GM21381 (cell line): ENCODE results near the gene IPO13.

Source experiments
- ATAC-seq: cut with Tn5 transposase; IDR thresholded peaks from one replicate; pipeline ENCODE4 v1.9.1; 2021; ENCODE audit warnings: mild to moderate bottlenecking, moderate library complexity; ENCODE audit not compliant: unreplicated experiment

IPO13 gene

DNA sequence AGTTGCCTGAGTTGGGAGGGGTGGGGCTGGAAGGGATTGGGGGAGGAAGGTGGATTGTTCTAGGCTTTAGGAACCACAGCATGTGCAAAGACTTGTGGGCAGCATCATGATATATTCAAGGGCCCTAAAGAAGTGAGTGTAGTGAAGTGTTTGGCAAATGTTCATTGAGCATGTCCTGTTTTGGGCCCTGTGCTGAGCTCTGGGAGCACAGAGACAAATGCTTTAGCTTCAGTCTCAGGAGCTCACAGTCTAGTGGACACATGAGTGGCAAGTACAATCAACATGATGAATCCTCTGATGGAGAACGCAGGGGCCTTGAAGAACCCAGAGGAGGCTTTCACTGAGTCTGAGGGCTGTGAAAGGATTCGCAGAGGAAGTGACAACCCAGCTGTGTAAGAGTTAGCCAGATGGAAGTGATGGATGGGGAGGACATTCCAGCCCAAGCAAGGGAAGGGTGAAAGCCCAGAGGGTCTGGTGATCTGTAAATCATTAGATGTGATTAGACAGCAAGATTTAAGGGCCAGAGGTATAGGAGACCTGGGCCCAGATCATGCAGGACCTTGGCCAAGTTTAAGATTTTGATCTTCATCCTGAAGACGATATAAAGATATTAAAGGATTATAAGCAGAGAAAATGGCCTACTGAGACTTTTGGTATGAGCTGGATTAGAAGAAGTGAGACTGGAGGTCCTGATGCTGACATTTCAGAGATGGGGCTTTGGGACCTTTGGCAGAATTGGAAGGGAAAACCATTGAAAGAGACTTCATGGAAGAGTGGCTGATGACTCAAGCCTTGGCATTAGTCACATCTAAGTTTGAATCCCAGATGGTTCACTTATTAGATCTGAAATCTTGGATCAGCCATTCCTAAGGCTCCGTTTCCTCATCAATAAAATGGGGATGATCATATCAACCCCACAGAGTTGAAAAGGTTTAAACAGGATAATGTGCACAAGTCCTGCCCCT, 4.6 kb downstream of the IPO13 start:
- ATAC-seq, result no peak

DNA sequence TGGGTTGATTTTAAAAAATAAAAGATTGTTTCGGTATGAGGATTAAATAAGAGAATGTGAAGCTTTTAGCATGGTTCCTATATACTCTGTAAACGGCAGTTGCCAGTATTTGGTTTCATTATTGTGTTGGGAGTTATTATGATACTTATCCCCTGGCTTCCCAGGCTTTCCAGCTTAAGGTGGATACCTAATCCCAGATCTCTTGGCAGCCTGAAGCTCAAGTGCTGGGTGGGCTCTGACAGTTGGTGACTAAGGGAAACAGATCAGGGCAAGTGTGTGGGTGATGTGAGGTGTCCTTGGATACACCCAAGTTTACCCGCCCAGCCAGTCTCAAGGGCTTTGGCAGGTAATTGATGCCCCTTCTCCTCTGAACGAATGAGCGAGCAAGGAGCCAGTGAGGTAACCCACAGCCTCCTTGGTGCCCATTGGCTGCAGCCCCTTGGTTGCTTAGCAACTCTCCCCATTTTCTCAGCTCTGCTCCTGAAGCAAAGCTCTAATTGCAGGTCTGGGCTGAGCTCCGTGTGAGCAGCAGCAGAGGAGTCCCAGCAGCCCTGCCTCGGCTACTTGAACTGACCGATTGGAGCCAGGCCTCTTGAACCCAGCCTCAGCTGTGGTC, 6.1 kb downstream of the IPO13 start:
- ATAC-seq, result no peak

DNA sequence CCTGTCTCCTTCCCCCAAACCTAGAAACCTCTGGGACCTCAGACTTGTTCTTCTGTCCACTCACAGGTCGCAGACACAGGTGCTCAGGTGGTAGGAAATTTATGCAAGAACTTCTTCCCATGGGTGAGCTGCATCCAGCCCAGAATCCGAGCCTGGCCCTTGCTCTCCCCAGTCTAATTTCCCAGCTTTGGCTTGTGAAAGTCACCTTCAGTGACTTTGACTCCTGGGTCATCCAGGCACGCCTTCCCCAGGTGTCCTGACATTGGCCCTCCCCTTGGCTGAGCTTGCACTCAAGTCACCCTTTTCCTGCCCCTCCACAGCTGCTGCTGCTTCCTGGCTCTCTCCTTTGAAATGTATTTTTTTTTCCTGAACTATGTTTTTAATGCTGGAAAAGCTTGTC, 6.6 kb downstream of the IPO13 start:
- no peak for ATAC-seq

DNA sequence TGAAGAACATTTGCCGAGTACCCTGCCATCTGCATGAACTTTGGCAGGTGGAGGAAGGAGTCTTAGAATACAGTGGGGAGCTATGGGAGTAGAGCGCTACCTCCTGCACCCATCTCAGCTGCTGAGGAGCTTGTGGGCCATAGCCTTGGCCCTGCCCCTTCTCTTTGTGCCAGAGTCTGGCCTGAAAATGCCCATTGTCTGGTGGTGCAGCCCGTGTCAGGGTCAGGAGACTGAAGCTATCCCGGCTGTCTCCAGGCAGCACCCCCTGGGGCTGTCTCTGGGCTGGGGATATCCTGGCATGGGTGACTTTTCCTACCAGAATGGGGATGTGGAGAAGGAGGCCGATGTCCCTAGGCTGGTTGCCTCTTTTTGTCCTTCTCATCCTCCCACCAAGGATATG, 7.3 kb downstream of the IPO13 start:
- ATAC-seq, result no peak

DNA sequence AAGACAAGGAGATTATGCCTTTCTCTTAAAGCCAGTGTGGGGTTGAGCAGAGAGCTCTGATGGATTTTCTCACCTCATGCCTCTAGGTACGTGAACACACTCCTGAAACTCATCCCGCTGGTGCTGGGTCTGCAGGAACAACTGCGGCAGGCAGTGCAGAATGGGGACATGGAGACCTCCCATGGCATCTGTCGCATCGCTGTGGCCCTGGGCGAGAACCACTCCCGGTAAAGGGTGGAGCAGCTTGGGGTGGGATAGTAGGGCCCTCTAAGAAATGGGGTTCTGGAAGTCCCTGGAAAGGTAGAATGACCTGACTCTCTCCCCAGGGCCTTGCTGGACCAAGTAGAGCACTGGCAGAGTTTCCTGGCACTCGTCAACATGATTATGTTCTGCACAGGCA, 9.5 kb downstream of the IPO13 start:
- no peak for ATAC-seq

DNA sequence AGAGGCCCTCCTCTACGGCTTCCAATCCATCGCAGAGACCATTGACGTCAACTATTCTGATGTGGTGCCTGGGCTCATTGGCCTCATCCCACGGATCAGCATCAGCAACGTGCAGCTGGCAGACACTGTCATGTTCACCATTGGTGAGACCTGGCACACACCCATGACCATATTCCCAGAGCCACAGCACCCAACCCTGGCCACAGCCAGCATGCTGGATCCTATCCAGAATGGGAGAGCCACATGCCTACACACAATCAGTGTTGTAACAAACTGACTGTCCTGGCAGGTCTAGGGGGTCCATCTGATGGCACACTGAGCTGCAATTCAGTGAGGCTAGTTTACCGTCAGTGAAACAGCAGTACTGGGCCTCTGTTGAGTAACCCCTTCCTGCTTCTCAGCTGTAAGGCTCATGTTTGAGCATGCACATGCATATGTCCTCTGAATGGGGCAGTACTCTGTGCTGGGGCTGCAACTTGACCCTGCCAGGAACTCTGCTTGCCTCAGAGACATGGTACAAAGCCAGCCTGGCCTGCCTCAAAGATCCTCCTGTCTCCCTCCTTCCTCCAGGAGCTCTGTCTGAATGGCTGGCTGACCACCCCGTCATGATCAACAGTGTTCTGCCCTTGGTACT, 10.8 kb downstream of the IPO13 start:
- no peak for ATAC-seq

DNA sequence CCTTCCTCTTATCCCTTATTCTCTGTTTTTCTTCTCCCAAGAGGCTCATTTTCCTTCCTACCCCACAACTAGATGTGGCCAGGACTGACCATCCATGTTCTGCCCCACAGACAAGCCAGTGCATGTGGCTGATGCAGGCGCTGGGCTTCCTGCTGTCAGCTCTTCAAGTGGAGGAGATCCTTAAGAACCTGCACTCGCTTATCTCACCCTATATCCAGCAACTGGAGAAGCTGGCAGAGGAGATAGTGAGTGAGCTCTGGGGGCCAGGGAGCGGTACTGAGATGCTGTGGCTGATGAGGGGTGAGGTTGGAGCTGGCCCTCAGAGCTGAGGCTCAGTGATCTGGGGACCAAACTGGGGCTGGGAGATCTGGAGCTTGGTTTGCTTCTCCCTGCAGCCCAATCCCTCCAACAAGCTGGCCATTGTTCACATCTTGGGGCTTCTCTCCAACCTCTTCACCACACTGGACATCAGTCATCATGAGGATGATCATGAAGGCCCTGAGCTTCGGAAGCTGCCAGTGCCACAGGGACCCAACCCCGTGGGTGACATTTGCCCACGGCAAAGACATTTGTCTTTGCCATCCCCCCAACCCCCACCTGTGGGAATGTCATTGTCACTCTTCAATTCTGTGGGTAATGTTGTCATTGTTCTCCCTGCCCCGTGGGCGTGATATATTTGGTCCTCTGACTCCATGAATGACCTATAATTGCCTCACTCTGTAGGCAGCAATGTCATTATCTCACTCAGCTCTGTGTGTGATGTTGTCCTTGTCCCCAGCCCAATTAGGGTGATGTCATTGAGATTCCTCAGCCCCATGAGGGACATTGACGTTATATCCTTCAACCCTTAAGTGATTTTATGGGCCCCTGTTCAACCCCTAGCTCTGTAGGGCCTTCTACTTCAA, 11.9 kb downstream of the IPO13 start:
- no peak for ATAC-seq

DNA sequence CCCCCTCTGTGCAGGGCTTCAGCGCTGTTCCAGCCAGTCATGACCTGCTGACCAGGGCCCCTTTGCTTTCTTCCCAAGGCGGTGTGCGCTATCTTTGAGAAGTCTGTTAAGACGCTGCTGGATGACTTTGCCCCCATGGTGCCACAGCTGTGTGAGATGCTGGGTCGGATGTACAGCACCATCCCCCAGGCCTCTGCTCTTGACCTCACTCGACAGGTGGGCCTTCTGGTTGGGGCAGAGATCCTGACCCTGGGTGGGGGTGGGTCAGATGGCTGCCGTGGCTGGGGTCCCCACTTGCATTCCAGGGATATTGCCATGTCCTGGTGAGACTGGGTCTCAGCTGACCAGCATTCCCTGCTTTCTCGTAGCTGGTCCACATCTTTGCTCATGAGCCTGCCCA, 14.0 kb downstream of the IPO13 start:
- ATAC-seq, result no peak

DNA sequence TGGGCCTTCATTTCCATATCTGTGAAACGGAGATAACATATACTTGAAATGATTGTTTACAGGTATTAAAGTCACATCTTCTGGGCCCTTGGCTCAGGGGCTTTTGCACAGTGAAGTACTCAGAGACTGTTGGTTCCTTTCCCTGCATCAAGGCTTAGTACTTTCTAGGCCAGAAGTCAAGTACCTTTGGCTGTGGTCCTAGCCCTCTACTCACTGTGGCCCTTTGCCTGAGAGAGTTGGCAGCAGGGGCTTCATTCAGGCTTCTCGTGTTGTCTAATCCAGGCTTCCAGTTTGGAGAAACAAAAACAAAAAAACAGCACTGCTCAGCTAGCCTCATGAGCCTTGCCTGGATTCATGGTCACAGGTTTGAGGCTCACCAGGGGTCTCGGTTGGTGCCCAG, 14.9 kb downstream of the IPO13 start:
- no peak for ATAC-seq

DNA sequence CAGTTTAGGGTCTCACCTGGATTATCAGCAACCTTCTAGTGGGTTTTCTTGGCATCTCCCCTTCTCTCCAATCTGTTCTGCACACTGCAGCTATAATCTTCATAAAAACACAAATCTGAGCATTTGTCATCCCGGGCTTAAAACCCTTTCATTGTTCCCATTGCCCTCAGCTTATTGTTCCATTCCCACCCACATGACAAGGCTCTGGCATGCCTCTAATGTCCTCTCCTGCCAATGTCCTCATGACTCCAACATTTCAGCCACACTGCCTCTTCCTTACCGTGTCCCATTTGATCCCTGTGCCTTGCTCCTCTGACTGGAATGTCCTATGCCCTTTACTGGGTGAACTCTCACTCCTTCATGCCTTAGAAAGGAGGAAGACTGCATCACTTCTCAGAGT, 15.6 kb downstream of the IPO13 start:
- ATAC-seq, result no peak

DNA sequence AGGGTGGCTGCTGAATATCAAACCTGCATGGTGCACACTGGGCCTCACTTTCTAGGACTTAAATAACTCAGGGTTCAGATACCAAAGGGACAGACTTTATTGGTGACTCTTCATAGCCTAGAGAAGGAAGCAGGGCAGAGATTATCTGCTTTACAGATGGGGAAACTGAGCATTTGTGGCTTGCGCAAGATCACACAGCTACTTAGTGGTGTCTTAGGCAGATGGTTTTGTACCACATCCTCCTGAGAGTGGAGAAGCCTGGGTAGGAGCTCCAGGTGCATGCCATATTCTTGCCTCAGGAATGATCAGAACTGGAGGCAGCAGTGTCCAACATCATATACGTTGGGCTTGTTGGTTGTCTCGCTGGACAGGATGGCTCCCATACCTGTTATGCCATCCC, 16.3 kb downstream of the IPO13 start:
- ATAC-seq, result no peak

DNA sequence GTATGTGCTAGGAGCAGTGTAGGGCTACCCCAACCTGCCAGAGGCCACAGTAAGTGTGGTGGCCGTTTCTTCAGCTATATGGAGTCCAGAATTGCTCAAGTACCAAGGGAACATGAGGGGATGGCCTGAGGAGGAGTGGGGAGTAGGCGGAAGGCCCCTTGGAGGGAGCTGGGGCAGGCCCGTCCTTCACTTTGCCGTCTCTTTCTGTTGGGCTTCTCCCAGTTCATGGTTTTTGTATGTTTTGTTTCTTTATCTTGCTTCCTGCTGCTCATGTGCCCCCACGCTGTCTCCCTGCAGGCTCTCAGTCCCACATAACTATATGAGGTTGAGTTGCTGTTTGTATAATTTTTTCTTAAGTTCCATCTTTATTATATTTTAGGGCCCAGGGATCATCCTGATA, 17.1 kb downstream of the IPO13 start:
- ATAC-seq, result no peak

DNA sequence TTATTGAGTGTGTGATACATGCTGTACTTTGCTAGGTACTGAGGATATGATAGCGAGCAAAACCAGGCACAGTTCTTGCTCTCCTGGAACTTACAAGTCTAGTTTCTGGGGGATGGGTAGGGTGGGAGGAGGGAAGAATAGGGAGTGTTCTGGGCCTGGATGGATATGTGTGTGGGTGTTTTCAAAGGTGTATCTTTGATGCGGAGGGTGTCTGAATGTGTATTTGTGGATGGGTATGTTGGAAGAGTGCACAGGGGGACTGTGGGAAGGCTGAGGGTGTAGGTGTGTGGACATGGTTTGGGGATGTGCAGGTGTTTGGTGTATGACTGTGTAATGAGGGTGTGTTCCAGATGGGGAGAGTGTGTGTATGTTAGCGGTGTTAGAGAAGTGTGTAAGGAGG, 18.6 kb downstream of the IPO13 start:
- ATAC-seq, result no peak

DNA sequence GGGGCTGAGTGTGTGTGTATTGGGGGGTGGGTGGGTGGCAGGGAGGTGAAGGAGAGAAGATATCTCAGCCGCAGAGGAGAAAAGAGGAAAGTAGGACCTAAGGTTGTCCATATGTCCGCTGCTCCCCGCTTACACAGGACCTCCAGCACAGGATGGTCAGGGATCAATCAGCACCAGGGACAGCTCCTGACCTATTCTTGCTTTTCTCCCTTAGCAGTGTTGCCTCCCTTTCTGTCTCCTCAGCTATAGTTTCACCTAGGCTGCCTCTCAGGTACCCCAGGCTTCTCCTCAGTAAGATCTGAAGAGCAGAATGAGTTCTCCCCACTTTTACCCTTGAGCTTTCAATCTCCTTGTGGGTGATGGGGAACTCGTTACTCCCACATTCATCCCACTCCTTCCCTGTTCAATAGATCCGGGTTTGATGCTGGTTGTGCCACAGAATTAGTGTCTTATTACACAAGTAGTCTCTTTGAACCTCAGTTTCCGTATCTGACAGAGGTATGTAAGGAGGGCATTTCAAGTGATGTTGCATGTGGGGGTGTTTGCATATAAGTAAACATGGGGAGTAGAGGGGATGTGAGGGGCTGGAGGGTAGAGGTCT, 21.7 kb downstream of the IPO13 start:
- ATAC-seq, result no peak

DNA sequence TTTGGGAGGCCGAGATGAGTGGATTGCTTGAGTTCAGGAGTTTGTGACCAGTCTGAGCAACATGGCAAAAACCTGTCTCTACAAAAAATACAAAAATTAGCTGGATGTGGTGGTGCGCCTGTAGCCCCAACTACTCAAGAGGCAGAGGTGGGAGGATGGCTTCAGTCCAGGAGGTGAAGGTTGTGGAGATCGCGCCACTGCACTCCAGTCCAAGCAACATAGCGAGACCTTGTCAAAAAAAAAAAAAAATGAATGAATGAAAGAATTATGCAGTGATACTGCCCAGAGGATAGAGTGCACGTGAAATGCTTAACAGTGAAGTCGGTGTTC, 22.6 kb downstream of the IPO13 start:
- no peak for ATAC-seq

DNA sequence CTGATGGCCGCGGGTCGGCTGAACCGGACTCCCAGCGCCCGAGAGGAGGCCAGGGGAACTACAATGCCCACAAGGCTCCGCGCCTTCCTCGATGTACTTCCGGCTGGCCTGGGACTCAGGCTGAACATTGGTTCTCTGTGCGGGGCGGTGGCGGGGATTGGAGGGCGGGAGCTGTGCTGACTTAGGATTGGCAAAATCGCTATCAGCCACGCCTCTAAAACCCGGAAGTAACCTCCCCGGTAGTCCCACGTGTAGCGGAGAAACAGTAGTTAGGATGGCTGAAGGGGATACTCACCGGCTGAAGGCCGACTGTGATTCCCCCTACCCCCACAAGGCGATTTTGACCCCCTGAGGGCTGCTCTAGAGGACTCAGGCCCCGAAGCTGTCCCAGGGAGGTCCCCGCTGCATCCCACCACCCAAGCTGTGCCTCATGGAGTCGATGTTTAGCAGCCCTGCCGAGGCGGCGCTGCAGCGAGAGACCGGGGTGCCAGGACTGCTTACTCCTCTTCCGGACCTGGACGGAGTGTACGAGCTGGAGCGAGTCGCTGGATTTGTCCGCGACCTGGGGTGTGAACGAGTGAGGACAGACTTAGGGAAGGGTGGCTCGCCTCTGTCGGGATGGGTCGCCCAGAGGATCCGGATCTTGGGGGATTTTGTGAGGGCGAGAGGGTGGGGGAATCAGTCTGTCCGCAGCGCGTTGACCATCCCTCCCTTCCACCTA, 23.2 kb downstream of the IPO13 start, which contains the start of gene DPH2:
DPH2 (plus strand) TSS at position 265 of the 721 bp plus-strand sequence; CDS start at position 431, 166 bp downstream.
- peak; percentile 75 for ATAC-seq

DNA sequence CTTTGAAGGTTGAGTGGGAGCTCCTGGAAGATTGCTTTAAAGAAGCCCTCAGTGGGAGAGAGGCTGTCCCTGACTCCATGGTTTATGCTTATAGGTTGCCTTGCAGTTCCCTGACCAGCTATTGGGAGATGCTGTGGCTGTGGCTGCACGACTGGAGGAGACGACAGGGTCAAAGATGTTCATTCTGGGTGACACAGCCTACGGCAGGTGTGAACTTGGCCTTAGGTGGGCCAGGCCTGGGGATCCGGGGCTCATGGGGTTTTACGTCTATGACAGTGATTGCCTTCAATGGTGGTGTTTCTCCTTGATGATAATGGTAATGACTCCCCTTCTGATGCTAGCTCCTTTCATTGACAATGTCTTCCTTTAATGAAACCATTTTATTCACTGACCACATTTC, 23.8 kb downstream of the IPO13 start:
- ATAC-seq, result no peak

DNA sequence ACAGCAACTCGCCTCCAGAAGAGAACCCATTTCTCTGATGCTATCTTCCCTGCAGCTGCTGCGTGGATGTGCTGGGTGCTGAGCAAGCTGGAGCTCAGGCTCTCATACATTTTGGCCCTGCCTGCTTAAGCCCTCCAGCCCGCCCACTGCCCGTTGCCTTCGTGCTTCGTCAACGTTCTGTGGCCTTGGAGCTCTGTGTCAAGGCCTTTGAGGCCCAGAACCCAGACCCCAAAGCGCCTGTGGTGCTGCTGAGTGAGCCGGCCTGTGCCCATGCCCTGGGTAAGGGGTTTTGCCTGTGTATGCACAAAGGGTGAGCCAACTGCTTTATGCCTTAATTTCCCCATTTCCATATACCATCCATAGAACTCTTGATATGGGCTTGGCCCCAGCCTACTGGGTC, 24.2 kb downstream of the IPO13 start:
- ATAC-seq, result no peak

DNA sequence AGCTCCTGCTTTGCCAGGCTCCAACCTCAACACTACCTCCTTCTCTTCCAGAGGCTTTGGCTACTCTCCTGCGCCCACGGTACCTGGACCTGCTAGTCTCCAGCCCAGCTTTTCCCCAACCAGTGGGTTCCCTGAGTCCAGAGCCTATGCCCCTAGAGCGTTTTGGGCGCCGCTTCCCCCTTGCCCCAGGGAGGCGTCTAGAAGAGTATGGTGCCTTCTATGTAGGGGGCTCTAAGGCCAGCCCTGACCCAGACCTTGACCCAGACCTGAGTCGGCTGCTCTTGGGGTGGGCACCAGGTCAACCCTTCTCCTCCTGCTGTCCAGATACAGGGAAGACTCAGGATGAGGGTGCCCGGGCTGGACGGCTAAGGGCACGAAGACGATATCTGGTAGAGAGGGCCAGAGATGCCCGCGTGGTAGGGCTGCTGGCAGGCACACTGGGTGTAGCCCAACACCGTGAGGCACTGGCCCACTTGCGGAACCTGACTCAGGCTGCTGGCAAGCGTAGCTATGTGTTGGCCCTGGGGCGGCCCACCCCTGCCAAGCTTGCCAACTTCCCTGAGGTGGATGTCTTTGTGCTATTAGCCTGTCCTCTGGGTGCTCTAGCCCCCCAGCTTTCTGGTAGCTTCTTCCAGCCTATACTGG, 24.7 kb downstream of the IPO13 start:
- no peak for ATAC-seq
